Iris pigment epithelial cell (primary cell): ENCODE results near the gene TMPRSS9.
"Not testable (repeated sequence)": the region's sequence is repeated elsewhere in the genome, so short reads cannot be mapped to it uniquely, and the experiment has no call there.

ENCODE experiments used
- DNase-seq: peaks from one replicate; pipeline ENCODE4 v3.0.0-alpha.2; 2011; ENCODE audit warnings: low read depth

TMPRSS9 gene

GRCh38 chr19:2342656-2343288 is 17.3 kb upstream of the TMPRSS9 start:
- DNase-seq = no peak

- DNase-seq = no peak
Measured at GRCh38 chr19:2343289-2343982, 16.6 kb upstream of the TMPRSS9 start.

- DNase-seq = no peak
Measured at GRCh38 chr19:2344381-2344870, 15.6 kb upstream of the TMPRSS9 start.

- no peak for DNase-seq
Measured at GRCh38 chr19:2345076-2345475, 15.0 kb upstream of the TMPRSS9 start.

GRCh38 chr19:2345794-2346663 is 14.0 kb upstream of the TMPRSS9 start:
- DNase-seq = peak; percentile 30

- not testable (repeated sequence) for DNase-seq
Measured at GRCh38 chr19:2349818-2350217, 10.2 kb upstream of the TMPRSS9 start.

GRCh38 chr19:2350656-2351055 is 9.4 kb upstream of the TMPRSS9 start:
- DNase-seq = no peak

GRCh38 chr19:2351591-2351990 is 8.5 kb upstream of the TMPRSS9 start:
- no peak for DNase-seq

GRCh38 chr19:2352121-2352520 is 7.9 kb upstream of the TMPRSS9 start:
- no peak for DNase-seq

GRCh38 chr19:2353159-2353886 is 6.7 kb upstream of the TMPRSS9 start:
- no peak for DNase-seq

- DNase-seq = no peak
Measured at GRCh38 chr19:2353887-2354592, 6.0 kb upstream of the TMPRSS9 start.

- DNase-seq = no peak
Measured at GRCh38 chr19:2354670-2355069, 5.4 kb upstream of the TMPRSS9 start.

GRCh38 chr19:2355168-2356035 is 4.7 kb upstream of the TMPRSS9 start:
- DNase-seq = no peak

- no peak for DNase-seq
Measured at GRCh38 chr19:2356036-2356646, 3.9 kb upstream of the TMPRSS9 start.

- DNase-seq = no peak
Measured at GRCh38 chr19:2357279-2358206, 2.5 kb upstream of the TMPRSS9 start.

- no peak for DNase-seq
Measured at GRCh38 chr19:2358548-2359173, 1.4 kb upstream of the TMPRSS9 start.

GRCh38 chr19:2360833-2361232 is 768 bp downstream of the TMPRSS9 start:
- DNase-seq = no peak
